ENCODE measurements around the gene PPM1E.

DNA sequence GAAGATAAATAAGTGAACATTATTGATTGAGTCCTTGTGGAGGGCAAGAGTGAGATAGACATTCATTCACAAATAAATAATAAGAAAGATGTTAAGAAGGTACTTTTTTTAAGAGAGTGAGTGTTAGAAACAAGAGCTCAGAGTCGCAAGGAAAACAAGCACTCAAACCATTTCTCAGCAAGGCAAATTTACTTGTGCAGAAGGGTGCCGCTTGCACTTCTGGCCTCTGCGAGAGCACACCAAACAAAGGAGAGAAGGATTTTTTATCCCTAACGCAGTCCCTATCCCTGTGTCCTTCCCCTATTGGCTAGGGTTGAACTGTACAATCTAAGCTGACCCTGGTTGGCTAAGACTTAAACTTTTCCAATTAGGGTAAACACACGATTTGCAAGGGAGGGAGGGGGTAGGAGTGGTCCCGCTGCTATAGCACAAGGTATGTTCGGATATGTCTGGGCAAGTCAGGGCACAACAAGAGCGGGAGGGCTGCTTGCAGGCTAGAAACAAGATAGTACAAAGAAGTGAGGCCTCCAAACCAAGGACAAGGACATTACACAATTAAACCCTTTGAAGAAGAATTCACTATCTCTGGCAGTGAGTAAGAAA, 156.2 kb downstream of the PPM1E start:
- TF ChIP-seq, protein P1, sequence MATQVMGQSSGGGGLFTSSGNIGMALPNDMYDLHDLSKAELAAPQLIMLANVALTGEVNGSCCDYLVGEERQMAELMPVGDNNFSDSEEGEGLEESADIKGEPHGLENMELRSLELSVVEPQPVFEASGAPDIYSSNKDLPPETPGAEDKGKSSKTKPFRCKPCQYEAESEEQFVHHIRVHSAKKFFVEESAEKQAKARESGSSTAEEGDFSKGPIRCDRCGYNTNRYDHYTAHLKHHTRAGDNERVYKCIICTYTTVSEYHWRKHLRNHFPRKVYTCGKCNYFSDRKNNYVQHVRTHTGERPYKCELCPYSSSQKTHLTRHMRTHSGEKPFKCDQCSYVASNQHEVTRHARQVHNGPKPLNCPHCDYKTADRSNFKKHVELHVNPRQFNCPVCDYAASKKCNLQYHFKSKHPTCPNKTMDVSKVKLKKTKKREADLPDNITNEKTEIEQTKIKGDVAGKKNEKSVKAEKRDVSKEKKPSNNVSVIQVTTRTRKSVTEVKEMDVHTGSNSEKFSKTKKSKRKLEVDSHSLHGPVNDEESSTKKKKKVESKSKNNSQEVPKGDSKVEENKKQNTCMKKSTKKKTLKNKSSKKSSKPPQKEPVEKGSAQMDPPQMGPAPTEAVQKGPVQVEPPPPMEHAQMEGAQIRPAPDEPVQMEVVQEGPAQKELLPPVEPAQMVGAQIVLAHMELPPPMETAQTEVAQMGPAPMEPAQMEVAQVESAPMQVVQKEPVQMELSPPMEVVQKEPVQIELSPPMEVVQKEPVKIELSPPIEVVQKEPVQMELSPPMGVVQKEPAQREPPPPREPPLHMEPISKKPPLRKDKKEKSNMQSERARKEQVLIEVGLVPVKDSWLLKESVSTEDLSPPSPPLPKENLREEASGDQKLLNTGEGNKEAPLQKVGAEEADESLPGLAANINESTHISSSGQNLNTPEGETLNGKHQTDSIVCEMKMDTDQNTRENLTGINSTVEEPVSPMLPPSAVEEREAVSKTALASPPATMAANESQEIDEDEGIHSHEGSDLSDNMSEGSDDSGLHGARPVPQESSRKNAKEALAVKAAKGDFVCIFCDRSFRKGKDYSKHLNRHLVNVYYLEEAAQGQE (IDR thresholded peaks at IDR 0.05; ENCODE audit: insufficient read depth in 1 of 2, low read depth in 2 of 2, low read length in 1 of 2), result no peak
- TF ChIP-seq, protein P2, sequence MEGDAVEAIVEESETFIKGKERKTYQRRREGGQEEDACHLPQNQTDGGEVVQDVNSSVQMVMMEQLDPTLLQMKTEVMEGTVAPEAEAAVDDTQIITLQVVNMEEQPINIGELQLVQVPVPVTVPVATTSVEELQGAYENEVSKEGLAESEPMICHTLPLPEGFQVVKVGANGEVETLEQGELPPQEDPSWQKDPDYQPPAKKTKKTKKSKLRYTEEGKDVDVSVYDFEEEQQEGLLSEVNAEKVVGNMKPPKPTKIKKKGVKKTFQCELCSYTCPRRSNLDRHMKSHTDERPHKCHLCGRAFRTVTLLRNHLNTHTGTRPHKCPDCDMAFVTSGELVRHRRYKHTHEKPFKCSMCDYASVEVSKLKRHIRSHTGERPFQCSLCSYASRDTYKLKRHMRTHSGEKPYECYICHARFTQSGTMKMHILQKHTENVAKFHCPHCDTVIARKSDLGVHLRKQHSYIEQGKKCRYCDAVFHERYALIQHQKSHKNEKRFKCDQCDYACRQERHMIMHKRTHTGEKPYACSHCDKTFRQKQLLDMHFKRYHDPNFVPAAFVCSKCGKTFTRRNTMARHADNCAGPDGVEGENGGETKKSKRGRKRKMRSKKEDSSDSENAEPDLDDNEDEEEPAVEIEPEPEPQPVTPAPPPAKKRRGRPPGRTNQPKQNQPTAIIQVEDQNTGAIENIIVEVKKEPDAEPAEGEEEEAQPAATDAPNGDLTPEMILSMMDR (IDR thresholded peaks at IDR 0.05), result no peak
- TF ChIP-seq TCF7L2 (IDR thresholded peaks at IDR 0.05; ENCODE audit: low read depth, low read length) (no peak), SIN3A (IDR thresholded peaks at IDR 0.05; ENCODE audit: borderline replicate concordance, insufficient read depth, low read depth, low read length) (no peak), POLR2AphosphoS5 (IDR thresholded peaks at IDR 0.05; ENCODE audit: low read depth, low read length) (no peak)
